Caco-2 (cell line): Measurements from ENCODE around the gene RPL19. TPM values are rescaled to one million over a fixed set of nuclear protein-coding genes. Genes with fewer than 3 reads are reported as not detected.

Experiments used
- BruUV-seq: library from RNA; stranded (reverse); fragments of 400-500 nt; replicated peaks from 2 replicates; lab custom pipeline; 2021; lab: Mats Ljungman, UMichigan
- CTCF ChIA-PET: fragments of 300-600 bp; sonication (Branson Sonifier 250); formaldehyde crosslinking; loops from one replicate; lab custom pipeline; 2022; ENCODE audit warnings: antibody characterized with exemption; lab: Charles Lee
- POLR2A ChIA-PET: fragments of 300-600 bp; sonication (Branson Sonifier 250); formaldehyde crosslinking; loops from one replicate; lab custom pipeline; 2022; ENCODE audit warnings: antibody characterized with exemption; lab: Charles Lee
- DNase-seq, 2 experiments: peaks; one replicate each; pipeline versions ENCODE4 v3.0.0 to v3.0.0-alpha.2; 2020 to 2022
- H3K27me3 ChIP-seq: replicated peaks from 2 replicates; pipeline ENCODE4 v1.6.0; 2011; ENCODE audit warnings: low read length; ENCODE audit not compliant: control insufficient read depth, insufficient read depth
- H3K36me3 ChIP-seq: 2 replicates; pipeline ENCODE4 v1.5.1; 2011; ENCODE audit warnings: low read length; ENCODE audit not compliant: control insufficient read depth, insufficient read depth
- H3K4me1 ChIP-seq: fragments of 250-450 bp; sonication (Bioruptor Pico); 2 replicates; pipeline ENCODE4 v1.5.1; 2020; ENCODE audit warnings: mild to moderate bottlenecking
- H3K4me3 ChIP-seq: 2 replicates; pipeline ENCODE4 v1.5.1; 2011; ENCODE audit warnings: low read depth, mild to moderate bottlenecking, control low read depth, low read length
- H3K9me3 ChIP-seq: fragments of 250-450 bp; sonication (Bioruptor Pico); 2 replicates; pipeline ENCODE4 v1.5.1; 2020; ENCODE audit warnings: mild to moderate bottlenecking, moderate library complexity
- H3K27ac Mint-ChIP-seq: one replicate; pipeline ENCODE4 v1.8.0; 2022; ENCODE audit warnings: mixed read lengths; ENCODE audit not compliant: unreplicated experiment
- H3K27me3 Mint-ChIP-seq: one replicate; pipeline ENCODE4 v1.8.0; 2022; ENCODE audit warnings: mixed read lengths; ENCODE audit not compliant: insufficient read depth, unreplicated experiment
- H3K36me3 Mint-ChIP-seq: one replicate; pipeline ENCODE4 v1.8.0; 2022; ENCODE audit warnings: mild to moderate bottlenecking, mixed read lengths; ENCODE audit not compliant: insufficient read depth, unreplicated experiment
- H3K4me1 Mint-ChIP-seq: one replicate; pipeline ENCODE4 v1.8.0; 2022; ENCODE audit warnings: low read depth, mixed read lengths; ENCODE audit not compliant: unreplicated experiment
- H3K4me3 Mint-ChIP-seq: one replicate; pipeline ENCODE4 v1.8.0; 2022; ENCODE audit warnings: mild to moderate bottlenecking, moderate library complexity, mixed read lengths; ENCODE audit not compliant: unreplicated experiment
- H3K9me3 Mint-ChIP-seq: one replicate; pipeline ENCODE4 v1.8.0; 2022; ENCODE audit warnings: mixed read lengths; ENCODE audit not compliant: unreplicated experiment
- intact Hi-C: fragments of 100-400 bp; cut with micrococcal nuclease; formaldehyde crosslinking; loops from one replicate; pipeline ENCODE4 v1.10.0; 2022; ENCODE audit not compliant: unreplicated experiment
- total RNA-seq: library from RNA; stranded (reverse); gene quantifications from 2 replicates; pipeline ENCODE4 v1.2.3, GENCODE V29; 2022
- TF ChIP-seq, protein P1 (sequence below), 2 experiments: fragments of 200-600 bp in 1 of 2; IDR thresholded peaks; 1 replicate in 1 of 2; 2 replicates in 1 of 2; pipeline versions ENCODE4 v1.5.1 to v1.8.0; 2011 to 2022; ENCODE audit warnings: antibody characterized with exemption in 1 of 2, control low read depth in 1 of 2, inconsistent platforms in 1 of 2, low read depth in 1 of 2, low read length in 1 of 2, mild to moderate bottlenecking in 1 of 2, moderate library complexity in 1 of 2; ENCODE audit not compliant: insufficient read depth in 1 of 2, severe bottlenecking in 1 of 2, unreplicated experiment in 1 of 2

Gene RPL19
- total RNA-seq, 1 experiment from 2014 or later, result 1,825 TPM

DNA sequence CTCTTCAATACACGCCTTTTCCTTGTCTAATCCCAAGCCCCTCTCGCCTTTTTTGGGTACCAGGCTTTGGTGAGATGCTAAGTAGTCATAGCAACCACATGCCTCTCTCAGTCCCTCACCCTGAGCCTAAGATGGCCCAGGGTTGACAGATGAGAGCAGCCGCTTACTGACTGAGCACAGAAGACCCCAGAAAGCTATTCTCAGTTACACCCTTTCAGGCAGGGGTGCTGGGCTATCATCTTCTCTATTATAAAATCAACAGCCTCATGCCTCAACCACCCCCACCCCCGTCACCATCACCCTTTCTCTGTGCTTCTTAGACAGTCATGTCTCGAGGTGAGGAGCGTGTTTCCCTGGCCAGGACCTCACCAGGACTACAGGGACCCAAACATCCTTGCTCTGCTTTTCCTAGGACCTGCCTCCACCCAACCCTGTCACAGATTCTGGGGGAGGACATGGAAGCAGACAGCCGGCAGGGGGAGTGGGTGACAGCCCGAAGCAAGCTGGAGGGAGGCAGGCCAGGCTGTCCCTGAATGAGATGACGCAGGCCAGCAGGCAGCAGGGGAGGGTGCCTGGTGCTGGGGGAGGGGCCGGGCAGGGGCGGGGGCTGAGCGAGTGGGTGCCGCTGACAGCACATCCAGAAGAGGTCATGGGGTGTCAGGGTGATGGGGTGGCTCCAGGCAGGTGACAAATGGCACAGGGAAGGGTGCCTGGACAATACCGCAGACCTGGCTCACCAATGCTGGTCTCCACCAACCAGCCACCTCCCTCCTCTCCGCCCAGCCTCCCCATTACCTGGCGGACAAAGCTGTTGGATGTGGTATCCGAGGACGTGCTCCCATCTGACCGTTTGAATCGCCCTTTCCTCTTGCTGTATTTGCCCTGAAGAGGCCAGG is 5.7 kb upstream of the RPL19 start:
- Mint-ChIP-seq H3K27ac (no peak overlapping the region), H3K4me3 (no peak overlapping the region), H3K9me3 (no peaks in the 10 kb centered on the region), H3K4me1 (no peaks in the 10 kb centered on the region), H3K36me3 (no peaks in the 10 kb centered on the region), H3K27me3 (no peaks in the 10 kb centered on the region)
- CTCF ChIA-PET, result interaction anchor here (1.0 to 1.3 kb wide), 3 partner anchors 14 to 30 kb away, joined by 3 to 4 read pairs (median 3); no protein-coding TSS in a partner anchor
- no peak overlapping the region for H3K4me3 ChIP-seq
- intact Hi-C loops, result no loop called here
- no peaks in the 10 kb centered on the region for H3K27me3 ChIP-seq
- H3K36me3 ChIP-seq, result no peaks in the 10 kb centered on the region
- no TSS peak for BruUV-seq
- TF ChIP-seq, protein P1, sequence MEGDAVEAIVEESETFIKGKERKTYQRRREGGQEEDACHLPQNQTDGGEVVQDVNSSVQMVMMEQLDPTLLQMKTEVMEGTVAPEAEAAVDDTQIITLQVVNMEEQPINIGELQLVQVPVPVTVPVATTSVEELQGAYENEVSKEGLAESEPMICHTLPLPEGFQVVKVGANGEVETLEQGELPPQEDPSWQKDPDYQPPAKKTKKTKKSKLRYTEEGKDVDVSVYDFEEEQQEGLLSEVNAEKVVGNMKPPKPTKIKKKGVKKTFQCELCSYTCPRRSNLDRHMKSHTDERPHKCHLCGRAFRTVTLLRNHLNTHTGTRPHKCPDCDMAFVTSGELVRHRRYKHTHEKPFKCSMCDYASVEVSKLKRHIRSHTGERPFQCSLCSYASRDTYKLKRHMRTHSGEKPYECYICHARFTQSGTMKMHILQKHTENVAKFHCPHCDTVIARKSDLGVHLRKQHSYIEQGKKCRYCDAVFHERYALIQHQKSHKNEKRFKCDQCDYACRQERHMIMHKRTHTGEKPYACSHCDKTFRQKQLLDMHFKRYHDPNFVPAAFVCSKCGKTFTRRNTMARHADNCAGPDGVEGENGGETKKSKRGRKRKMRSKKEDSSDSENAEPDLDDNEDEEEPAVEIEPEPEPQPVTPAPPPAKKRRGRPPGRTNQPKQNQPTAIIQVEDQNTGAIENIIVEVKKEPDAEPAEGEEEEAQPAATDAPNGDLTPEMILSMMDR (IDR thresholded peaks at IDR 0.05; ENCODE audit: insufficient read depth in 1 of 2, low read depth in 1 of 2, low read length in 1 of 2, severe bottlenecking in 1 of 2, unreplicated experiment in 1 of 2), result peak in 1 of 2 experiments; percentile 68
- H3K4me1 ChIP-seq, result peaks cover 10% of the 10 kb centered on the region; the same call in 1 of the 2 replicates
- H3K9me3 ChIP-seq, result no peaks in the 10 kb centered on the region
- POLR2A ChIA-PET, result no interaction called here
- DNase-seq, result peak; percentile 59 to 62

DNA sequence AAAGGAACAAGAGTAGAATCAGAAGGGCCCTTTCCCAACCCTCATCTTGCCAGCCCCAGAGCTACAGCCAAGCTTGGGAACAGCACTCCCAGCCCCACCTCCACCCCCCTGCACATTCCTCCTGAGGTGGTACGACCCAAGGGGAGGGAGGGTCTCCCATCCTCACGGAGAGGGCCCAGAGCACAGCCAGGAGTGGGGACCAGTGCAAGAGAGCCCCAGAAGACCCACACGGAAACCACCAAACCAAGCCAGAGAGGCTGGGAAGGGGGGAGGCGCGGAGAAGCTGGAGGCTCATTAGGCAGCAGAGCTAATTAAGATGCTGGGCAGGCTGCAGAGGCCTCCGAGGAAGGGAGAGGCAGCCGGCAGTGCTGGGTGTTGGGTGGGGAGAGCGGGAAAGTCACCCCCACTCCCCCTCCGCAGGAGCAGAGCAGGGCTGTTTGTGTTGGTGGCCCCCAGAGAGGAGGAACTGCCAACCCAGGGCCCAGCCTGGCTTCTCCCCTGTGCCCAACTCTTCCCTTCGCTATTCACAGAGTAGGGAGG is 5.0 kb upstream of the RPL19 start:
- Mint-ChIP-seq H3K9me3 (no peaks in the 10 kb centered on the region), H3K4me3 (no peak overlapping the region), H3K36me3 (peaks cover 6% of the 10 kb centered on the region), H3K4me1 (peaks cover 6% of the 10 kb centered on the region), H3K27me3 (no peaks in the 10 kb centered on the region), H3K27ac (no peak overlapping the region)
- no TSS peak for BruUV-seq
- Histone ChIP-seq H3K4me3 (no peak overlapping the region), H3K27me3 (no peaks in the 10 kb centered on the region), H3K9me3 (no peaks in the 10 kb centered on the region), H3K36me3 (no peaks in the 10 kb centered on the region), H3K4me1 (peaks cover 10% of the 10 kb centered on the region; the same call in 1 of the 2 replicates)
- ChIA-PET POLR2A (interaction anchor here (0.5 kb wide), 1 partner anchor 212 kb away, joined by 3 read pairs; no protein-coding TSS in a partner anchor), CTCF (interaction anchor here (1.0 to 1.3 kb wide), 3 partner anchors 14 to 30 kb away, joined by 3 to 4 read pairs (median 3); no protein-coding TSS in a partner anchor)
- intact Hi-C loops, result no loop called here
- DNase-seq, result no peak
- TF ChIP-seq, protein P1 (IDR thresholded peaks at IDR 0.05; ENCODE audit: insufficient read depth in 1 of 2, low read depth in 1 of 2, low read length in 1 of 2, severe bottlenecking in 1 of 2, unreplicated experiment in 1 of 2), result no peak

DNA sequence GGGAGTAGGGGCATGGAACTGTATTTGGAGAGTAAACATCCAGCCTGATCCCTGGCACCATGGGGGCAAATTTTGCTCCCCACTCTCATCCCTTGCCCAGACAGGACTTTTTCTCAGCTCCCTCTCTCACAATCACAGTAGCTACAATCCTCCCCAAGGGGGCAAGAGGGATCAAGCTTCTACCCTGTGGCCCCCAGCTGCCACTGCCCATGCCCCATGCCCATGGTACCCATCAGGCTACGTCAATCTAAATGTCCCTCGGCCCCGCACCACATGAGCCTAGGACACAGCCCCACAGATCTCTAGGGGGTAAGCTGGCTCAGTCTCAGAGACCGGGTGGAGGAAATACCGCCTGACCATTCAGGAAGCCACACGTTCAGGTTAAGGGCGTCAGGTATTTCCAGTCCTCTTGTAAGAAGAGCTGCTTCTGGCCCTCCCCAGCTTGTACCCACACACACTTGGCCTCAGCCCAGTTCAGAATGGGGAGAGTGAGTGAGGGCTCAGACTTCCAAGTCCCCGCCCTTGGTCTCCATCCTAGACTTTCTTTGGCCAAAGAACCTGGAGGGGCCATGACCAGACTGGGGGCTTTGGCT is 4.4 kb upstream of the RPL19 start:
- no peaks in the 10 kb centered on the region for H3K9me3 Mint-ChIP-seq
- intact Hi-C loops, result no loop called here
- H3K36me3 Mint-ChIP-seq, result peaks cover 12% of the 10 kb centered on the region
- Histone ChIP-seq H3K27me3 (no peaks in the 10 kb centered on the region), H3K4me3 (no peak overlapping the region), H3K9me3 (no peaks in the 10 kb centered on the region), H3K36me3 (no peaks in the 10 kb centered on the region), H3K4me1 (peaks cover 10% of the 10 kb centered on the region; the same call in 1 of the 2 replicates)
- H3K4me1 Mint-ChIP-seq, result peaks cover 6% of the 10 kb centered on the region
- no peak for DNase-seq
- no TSS peak for BruUV-seq
- TF ChIP-seq, protein P1 (IDR thresholded peaks at IDR 0.05; ENCODE audit: insufficient read depth in 1 of 2, low read depth in 1 of 2, low read length in 1 of 2, severe bottlenecking in 1 of 2, unreplicated experiment in 1 of 2), result no peak
- H3K27me3 Mint-ChIP-seq, result no peaks in the 10 kb centered on the region
- H3K27ac Mint-ChIP-seq, result no peak overlapping the region
- POLR2A ChIA-PET, result no interaction called here
- CTCF ChIA-PET, result interaction anchor here (1.2 to 1.3 kb wide), 2 partner anchors 13 to 31 kb away, joined by 3 to 4 read pairs; no protein-coding TSS in a partner anchor
- H3K4me3 Mint-ChIP-seq, result peak overlapping the region; percentile 87
